Measurements from ENCODE around the gene KLK10.

KLK10 gene

DNA sequence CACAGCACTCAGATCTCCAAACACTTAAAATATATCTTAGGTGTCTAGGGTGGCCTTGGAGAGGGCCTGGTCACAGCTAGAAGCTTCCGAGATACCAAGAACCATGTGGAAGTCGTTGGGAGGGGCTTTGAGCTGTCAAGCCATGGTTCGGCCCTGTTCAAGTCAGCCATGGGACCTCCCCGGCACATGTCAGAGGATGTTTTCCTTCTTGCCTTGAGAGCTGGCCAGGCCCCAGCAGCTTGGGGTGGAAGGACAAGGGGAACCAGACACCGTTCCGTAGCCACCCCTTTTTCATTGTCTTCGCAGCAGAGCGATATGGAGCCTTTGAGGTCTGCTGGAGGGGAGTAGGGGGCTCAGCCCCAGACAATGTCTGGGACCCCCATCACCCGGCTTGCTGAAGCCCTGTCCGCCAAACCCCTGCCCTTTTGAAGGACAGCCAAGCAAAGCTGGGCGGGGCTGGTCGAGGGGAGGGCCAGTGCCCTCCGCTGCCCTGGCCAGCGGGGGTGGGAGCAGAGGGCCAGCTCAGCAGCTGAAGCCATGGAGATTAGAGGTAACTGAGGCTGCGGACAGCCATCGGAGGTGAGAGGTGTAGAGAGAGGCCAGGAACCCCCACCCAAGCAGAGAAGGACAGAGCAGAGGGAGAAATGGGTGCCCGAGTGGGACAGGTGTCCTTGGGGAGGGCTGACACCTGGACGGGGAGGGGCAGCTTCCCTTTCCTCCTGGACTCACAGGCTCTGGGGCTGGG is 6.5 kb upstream of the KLK10 start:
- DNase-seq, result no peak

DNA sequence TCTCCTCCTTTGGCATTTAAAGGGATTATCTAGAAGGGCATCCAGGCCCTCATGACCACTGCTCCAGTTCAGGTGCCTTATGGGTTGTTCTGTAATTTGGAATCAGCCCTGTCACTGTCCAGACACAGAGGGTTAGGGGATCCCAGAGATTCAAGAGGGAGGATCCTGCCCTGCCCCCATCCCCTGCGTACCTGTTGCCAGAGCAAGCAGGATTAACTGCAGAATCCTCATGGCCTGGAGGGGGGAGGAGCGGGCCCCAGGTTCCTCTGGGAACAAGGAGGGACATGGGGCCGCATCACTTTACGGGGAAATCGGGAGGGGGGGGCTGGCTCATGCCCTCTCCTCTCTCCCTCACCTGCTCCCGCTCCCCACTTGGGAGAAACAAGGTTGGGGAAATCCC is 5.9 kb upstream of the KLK10 start:
- DNase-seq, result no peak

DNA sequence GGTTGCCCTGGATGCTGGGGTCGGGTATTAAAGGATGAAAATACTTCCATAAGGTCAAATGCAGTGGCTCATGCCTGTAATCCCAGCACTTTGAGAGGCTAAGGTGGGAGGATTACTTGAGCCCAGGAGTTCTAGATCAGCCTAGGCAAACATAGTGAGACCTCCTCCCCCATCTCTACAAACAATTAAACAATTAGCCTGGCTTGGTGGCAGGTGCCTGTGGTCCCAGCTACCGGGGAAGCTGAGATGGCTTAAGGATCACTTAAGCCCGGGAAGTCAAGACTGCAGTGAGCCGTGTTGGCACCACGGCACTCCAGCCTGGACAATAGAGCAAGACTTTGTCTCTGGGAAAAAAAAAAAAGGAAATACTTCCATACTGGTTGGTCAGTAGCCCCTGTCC is 5.4 kb upstream of the KLK10 start:
- DNase-seq, result no peak

DNA sequence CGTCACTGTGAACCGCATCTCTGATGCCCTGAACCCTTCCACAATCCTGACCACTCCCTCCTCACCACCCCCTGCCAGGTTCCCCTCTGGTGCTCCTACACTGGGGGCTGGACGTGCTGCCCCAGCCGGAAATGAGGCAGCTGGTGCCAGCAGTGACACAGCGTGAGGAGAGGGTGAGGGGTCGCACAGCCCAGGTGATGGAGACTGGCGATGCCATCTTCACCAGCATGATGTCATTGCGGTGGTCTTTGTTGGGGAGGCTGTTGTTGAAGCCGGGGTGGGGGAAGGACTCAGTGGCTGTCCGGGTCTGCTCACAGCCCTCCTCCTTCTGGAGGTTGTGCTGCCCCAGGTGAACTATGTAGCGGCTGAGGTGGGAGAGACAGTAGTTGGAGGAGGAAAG is 4.4 kb upstream of the KLK10 start:
- DNase-seq, result no peak

DNA sequence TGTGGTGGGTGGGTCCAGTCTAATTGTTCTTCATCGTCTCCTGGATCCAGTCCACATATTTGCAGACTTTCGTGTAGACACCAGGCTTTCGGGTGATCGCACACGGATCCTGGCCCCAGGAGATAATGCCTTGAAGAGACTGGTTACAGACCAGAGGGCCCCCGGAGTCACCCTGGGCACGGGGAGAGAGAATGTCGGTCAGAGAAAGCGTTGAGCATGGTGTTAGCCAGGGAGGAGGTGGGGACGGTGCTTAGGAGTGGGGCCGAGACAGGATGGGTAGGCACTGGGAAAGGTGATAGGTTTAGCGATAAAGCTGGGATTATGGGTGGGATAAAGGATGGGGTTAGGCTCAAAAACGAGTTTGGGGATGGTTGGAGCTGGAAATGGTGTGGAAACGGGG is 3.0 kb upstream of the KLK10 start:
- no peak for DNase-seq

DNA sequence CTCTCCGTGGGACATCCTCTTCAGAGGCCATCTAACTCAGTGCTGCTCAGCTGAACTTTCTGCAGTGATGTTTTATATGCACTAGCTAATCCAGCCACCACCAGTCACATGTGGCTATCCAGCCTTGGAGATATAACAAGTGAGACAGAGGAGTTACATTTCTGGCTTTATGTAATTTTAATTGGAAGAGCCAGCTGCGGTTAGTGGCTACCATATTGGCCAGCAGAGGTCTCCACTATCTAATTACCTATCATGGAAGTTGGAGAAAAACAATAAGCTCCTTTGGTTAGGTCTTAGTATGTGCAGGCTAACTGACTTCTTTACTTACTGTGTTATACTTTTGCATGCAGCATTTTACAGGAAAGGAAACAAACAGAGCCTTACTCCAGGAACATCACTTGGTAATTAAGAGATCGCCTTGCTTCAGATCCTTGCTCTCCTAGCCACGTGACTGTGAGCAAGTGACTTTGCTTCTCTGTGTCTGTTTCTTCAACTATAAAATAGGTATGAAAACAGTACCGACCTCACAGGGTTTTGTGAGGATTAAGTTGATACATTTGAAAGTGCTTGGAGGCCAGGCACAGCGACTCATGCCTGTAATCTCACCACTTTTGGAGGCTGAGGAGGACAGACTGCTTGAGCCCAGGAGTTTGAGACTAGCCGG is 1.6 kb upstream of the KLK10 start:
- peak; percentile 35 for DNase-seq

DNA sequence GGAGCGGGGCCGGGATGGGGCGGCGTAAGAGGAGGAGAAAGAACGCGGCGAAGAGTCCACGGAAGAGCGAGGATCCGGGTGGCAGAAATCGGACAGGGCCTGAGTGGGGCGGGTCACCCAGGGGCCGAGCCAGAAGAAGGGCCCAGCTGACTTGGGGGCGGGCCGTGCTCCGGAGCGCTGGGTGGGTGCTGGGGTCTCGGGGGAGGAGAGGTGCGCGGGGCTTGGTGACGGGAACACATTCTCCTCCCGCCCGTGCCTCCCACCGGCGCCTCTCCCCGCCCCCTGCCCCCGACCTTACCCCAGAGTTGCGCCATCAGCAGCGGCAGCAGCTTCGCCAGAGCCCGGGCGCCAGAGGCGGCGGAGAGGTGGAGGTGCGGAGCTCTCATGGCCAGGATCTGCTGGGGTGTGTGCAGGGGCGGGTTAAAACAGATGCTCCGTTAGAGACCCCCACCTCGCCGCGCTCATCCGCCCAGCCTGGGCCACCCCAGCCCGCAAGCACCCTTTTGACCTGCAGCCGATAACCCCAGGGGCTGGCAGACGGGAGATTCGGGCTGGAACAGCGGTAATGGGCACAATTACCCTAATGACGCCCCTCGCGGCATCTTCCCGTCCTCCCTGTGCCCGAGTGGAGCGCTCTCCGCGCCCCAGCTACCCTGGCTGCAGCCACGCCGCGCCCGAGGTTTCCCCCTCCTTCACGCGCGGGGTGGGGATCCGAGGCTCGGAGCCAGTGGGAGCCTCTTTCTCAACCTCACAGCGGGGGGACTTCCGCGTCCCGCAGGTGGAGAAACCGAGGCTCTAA is 565 bp downstream of the KLK10 start:
- no peak for DNase-seq

DNA sequence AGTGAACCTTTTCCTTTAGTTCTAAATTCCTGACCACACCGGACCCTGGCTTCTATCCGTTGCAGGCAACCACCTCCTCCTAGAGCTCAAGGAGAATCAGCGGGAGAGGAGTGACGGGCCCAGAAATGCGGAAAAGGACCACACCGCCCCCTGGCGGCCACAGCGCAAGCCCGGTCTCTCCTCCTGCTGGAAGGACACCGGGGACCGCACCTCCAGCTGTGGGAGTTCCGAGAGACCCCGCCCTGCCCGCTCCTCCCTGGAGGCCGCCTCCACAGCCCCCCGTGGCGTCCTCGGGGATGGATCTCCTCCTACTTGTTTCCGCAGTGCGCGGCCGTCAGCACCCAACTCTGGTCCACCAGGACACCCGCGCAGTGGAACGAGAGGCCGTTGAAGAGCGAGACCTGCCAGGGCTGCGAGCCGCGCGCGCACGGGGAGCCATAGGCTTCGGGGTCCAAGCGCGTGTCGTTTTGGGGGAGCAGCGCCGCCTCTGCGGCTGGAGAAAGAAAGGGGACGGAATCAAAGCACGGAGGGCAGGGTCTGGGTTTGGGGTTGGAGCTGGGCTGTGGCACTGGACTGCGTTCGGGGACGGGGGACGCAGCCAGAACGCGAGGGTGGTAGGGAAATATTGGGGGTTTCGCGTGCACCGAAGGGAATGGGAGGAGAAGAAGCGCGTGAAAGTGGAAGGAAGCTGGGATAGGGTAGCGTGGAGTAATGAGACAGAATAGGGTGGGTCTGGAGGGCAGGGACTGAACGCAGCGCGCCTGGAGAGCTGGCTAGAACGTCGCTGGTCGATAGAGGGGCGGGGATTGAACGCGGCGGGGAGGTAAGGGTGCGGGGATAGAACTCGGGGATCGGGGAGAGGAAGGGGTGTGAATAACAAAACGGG is 2.5 kb downstream of the KLK10 start:
- peak; percentile 17 for DNase-seq

DNA sequence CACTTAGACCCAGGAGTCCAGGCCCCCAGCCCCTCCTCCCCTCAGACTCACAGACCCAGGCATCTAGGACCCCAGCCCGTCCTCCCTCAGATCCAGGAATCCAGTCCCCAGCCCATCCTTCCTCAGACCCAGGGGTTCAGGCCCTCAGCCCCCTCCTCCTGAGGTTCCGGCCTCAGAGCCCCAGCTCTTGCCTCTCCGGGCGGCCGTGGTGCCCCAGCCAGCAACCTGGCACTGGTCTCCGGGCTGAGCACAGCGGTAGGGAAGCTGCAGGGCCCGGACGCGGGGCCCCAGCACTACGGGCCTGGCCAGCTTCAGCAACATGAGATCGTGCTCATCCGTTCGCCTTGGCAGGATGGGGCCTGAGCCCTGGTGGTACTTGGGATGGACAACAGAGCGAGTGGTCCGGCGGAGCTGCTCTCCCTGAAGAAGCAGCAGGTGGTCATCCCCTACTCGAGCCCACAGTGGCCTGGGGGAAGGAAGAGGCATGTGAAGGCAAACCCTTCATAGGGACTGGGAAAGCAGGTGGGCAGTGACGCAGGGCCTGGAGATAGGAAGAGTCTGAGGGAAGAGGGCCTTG is 3.7 kb downstream of the KLK10 start:
- DNase-seq, result no peak

DNA sequence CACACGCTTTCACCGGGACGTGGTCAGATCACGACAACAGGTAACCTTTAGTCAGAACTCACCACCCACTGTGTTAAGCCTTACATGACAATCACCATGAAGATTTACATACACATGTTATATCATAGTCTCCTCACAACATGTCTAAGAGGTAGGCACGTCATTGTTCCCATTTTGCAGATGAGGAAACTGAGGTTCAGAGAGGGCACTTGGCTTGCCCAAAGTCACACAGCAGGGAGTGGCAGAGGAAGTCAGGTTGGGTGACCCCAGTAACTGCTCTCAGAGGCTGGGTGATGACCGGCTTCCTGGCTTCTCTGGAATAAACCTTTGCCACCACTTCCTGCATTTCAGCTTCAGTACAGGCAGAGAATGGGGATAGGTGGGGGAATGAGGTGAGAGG is 5.3 kb downstream of the KLK10 start:
- no peak for DNase-seq

DNA sequence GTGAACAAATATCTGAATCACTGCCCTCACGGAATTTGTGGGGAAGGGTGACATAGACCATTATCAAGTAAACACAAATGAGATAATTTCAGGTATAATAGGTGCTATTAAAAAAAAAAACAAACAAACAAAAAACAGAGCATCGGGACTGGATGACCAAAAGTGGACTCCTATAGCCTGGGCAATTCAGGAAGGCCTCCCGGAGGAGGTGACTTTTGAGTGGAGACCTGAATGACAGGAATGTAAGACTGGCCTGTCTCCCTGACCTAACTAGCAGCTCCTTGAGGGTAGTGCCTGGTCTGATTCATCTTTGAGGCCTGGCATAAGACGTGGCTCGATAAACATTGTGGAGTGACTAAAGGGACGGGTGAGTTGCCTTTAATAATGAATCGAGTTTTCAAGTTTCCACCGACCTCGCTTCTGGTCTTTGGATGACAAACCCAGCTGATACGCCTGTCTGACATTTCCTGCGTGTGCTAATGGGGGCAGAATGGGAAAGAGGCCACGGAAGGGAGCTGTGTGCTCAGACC is 6.8 kb downstream of the KLK10 start:
- DNase-seq, result no peak

DNA sequence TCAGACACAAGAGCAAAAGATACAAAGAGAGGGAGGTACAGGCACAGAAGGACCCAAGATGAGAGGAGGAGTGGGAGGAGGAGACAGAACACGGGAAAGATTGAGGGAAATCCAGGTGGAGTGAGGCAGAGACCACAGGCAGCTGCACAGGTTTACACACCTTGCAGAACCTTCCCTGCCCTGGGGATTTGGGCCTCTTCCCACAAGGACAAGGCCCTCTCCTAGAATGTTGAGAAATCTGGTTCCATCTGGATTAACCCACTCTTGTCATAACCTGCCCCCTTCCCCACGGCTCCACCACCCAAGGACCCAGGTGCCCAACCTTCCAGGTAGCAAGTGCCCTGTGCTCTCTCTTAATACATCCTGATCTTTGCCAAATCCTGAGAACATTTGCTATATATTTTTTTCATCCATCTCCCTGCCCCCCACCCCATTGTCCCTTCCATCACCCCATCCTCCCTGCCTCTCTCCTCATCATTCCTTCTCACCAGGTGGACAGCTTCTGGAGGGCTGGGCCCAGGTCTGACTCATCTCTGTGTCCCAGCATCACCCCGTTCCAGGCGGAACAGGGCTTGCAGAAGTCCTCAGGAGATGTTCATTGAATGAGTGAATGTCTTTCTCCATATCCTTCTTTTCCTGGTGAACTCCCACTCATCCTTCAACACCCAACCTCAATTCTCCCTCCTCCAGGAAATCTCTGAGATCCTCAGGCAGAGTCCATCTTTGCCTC is 9.3 kb downstream of the KLK10 start:
- no peak for DNase-seq

DNA sequence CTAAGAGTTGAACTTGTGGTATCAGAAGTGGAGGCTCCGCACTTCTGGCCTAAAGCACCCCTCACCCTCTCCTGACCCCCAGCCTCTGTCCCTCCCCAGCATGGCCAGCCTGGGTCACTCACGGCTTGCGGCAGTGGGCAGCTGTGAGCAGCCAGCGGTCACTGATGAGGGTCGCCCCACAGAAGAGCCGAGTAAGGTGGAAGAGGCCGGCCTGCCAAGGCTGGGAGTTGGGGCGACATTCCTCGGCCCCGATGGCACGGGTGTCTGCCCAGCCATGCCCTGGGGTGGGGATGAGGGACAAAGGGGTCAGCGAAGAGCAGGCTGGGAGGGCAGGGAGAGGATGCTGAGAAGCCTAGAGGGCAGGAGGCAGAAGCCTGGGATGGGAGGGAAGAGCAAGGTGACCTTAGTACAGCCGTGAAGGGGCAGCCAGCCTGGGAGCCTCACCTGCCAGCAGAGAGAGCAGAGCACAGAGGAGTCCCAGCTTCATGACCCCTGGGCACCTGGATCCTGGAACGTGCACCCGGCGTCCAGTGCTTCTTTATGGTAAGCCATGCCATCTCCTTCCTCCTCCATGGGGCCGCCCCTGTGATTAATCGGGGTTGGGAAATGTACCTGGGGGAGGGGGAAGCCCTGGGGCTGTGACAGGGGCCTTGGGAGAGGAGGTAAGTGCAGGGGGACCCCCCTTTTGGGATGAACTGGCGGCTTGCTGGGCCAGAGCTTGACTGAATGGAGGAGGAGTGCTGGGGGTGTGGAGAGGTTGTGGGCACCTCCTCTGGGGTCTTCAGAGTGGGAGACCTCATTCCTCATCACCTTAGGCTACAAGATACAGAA is 10.2 kb downstream of the KLK10 start:
- DNase-seq, result no peak

DNA sequence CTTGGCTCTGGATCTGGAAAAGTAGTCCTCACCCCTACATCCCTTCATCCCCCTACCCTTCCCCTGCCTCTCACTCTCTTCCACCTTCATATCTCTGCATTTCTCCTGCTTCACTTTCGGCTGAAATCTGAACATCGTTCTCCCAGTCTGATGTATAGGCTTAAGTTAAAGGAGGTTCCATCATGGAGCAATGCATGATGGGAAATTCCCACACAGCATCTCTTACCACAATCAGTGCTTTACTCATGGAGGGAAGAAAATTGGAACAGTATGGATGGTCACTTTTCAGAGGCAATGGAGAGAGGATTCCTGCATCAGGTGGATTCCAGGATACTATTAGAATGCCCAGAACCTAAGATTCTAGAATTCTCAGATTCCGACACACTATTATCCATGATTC is 12.0 kb downstream of the KLK10 start:
- no peak for DNase-seq

DNA sequence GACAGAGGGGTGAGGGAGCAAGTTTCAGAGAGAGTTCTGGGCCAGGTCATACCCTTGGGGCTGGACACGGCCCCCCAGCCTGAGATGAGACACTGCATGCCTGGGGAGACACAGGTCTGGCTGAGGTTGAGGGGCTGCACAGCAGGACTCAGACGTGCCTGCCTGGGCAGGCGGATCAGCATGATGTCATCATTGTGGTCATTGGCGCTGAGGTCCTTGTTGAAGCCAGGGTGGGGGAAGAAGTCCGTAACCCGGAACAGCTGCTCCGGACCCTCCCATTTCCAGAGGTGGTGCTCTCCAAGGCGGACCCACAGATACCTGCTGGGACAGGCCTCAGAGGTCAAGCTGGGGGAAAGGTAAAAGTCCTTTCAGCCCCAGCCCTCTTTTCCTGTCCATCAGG is 13.1 kb downstream of the KLK10 start:
- DNase-seq, result no peak

DNA sequence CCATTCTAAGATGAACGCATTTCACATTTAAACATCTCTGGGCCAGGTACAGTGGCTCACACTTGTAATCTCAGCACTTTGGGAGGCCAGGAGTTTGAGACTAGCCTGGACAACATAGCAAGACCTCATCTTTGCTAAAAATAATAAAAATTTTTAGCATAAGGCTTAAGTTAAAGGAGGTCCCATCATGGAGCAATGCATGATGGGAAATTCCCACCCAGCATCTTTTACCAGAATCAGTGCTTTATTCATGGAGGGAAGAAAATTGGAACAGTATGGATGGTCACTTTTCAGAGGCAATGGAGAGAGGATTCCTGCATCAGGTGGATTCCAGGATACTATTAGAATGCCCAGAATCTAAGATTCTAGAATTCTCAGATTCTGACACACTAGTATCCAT is 14.3 kb downstream of the KLK10 start:
- no peak for DNase-seq

DNA sequence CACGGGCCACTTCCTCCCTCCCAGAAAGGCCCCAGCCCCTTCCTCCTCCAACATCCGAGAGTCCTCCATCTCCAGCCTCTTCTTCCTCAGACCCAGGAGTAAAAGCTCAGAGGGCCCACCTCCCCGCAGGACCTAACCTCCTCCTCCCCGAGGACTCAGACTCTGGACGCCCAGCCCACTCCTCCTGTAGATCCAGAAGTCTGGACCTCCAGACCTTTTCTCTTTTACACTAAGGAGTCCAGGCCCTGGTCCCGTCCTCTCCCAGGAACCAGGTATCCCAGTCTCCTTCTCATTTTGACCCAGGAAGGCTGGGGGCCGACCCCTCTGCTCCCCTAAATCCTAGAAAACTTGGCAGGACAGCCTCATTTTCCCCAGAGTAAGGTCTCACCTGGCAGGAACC is 16.2 kb downstream of the KLK10 start:
- DNase-seq, result no peak

DNA sequence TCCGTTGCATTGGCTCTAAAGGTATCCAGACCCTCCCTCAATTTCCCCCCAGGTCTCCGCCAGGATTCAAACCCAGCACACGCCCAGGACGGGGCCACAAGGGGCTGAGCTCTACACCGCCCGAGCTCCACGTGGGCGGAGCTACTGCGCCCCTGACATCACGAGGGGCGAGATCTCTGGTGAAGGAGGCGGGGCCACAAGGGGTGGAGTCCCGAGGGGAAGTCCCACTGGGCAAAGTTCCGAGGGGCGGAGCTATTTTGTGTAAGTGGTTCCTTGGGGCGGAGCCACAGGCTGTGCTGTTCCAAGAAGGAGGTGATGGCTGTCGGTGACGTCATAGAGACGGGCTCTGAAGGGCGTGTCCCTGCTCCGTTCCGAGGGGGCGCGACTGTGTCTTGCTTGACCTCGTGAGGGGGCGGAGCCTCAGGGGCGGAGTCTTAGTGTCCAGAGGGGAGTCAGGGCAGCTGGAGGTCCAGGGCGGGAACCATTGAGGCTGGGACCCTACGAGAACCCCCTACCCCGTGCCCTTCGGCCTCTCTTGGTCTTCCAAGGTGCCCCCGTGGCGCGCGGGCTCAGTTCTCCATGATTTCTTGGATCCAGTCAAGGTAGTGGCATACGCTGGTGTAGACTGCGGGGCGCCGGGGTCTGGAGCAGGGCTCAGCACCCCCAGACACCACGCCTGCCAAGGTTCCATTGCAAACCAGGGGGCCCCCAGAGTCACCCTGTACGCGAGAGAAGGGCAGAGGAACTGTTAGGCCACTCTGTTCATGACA is 16.8 kb downstream of the KLK10 start:
- DNase-seq, result no peak

DNA sequence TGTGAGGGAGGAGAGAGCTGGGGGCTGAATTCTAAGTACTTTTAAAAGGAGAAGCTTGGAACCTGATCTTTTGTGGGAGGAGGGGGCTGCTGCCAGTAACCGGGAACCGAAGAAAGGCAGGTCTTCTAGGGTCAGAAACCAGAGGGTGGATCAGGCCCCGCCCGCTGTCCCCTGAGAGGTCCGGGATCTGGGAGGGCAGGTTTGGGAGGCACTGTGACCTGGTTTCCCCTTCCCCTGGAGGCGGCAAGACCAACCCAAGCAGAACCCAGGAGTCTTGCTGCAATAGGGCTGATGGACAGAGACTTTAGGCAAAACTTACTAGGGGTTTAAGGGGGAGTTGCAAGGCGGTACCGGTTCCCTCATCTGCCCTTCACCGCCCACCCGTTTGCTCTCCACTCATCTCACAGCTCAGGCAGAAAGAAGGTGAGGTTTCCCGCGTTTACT is 17.4 kb downstream of the KLK10 start:
- DNase-seq, result no peak

DNA sequence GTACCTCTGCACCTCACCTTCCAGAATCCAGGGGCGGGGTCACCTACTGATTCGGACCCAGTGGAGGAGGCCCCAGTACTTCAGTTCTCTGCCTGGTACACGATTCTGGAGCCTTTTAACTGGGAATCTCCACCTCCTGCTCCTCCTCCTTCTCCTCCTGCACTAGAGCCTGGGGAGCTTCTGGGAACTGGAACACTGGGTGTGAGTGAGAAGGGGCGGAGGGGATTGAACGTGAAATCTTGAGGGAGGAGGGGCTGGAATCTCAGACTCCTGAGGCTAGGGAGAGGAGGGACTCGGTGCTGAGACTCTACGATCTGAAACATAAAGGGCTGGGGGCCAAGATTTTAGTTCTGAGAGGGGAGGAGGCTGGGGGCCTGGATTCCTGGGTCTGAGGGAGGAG is 18.0 kb downstream of the KLK10 start, which contains the start of gene KLK8:
TSS of gene KLK8 (minus strand) at position 90 of the 400 bp plus-strand sequence. CDS start 437 bp downstream, outside the sequence.
- DNase-seq, result no peak

Measured in NCI-H1092 treated with DMSO at 0.1 percent for 48 hours (cell line).